IMR-90 (cell line): Measurements from ENCODE around the gene ZDHHC19. TPM values are rescaled to one million over a fixed set of nuclear protein-coding genes. Genes with fewer than 3 reads are reported as not detected.

Experiments used
- ATAC-seq: fragments of 200-7000 bp; cut with Tn5 transposase; 2 replicates; pipeline ENCODE4 v1.9.1; 2020; ENCODE audit warnings: low read depth, mild to moderate bottlenecking, moderate library complexity
- BruUV-seq: library from RNA; stranded (reverse); fragments of 400-500 nt; replicated peaks from 2 replicates; lab custom pipeline; 2021; lab: Mats Ljungman, UMichigan
- CTCF ChIA-PET: fragments of 300-600 bp; formaldehyde crosslinking; extraction: SDS; loops from one replicate; lab custom pipeline; 2021; ENCODE audit warnings: antibody characterized with exemption; lab: Yijun Ruan, JAX
- POLR2A ChIA-PET: fragments of 300-600 bp; sonication (Branson Sonifier 250); formaldehyde crosslinking; loops from one replicate; lab custom pipeline; 2022; ENCODE audit warnings: antibody characterized with exemption; ENCODE audit not compliant: unreplicated experiment; lab: Charles Lee
- DNase-seq: peaks from one replicate; pipeline ENCODE4 v3.0.0; 2013
- H2AFZ ChIP-seq: replicated peaks from 2 replicates; pipeline ENCODE3; 2013; ENCODE audit warnings: low read length, mild to moderate bottlenecking; ENCODE audit not compliant: poor library complexity
- H2AK5ac ChIP-seq: 2 replicates; pipeline ENCODE4 v1.6.1; 2013; ENCODE audit warnings: low read depth, low read length, inconsistent platforms
- H2AK9ac ChIP-seq: replicated peaks from 2 replicates; pipeline ENCODE3; 2013; ENCODE audit warnings: mild to moderate bottlenecking, low read depth, low read length, moderate library complexity; ENCODE audit not compliant: poor library complexity
- H2BK120ac ChIP-seq: 2 replicates; pipeline ENCODE4 v1.6.1; 2013; ENCODE audit warnings: low read depth, low read length, inconsistent platforms
- H2BK15ac ChIP-seq: 3 replicates; pipeline ENCODE4 v1.6.1; 2013; ENCODE audit warnings: low read depth, low read length, inconsistent platforms
- H2BK20ac ChIP-seq: 2 replicates; pipeline ENCODE4 v1.6.1; 2013; ENCODE audit warnings: low read depth, mild to moderate bottlenecking, inconsistent platforms, low read length, moderate library complexity
- H2BK5ac ChIP-seq: 2 replicates; pipeline ENCODE4 v1.6.1; 2013; ENCODE audit warnings: mild to moderate bottlenecking, low read depth, low read length, inconsistent platforms; ENCODE audit not compliant: poor library complexity, severe bottlenecking
- H3K14ac ChIP-seq: replicated peaks from 2 replicates; pipeline ENCODE4 v1.6.1; 2013; ENCODE audit warnings: low read depth, low read length, inconsistent platforms
- H3K18ac ChIP-seq: 2 replicates; pipeline ENCODE4 v1.6.1; 2013; ENCODE audit warnings: low read depth, low read length, control low read depth
- H3K23ac ChIP-seq: 2 replicates; pipeline ENCODE4 v1.6.1; 2013; ENCODE audit warnings: low read depth, low read length, inconsistent platforms
- H3K27ac ChIP-seq: 2 replicates; pipeline ENCODE4 v1.5.1; 2013; ENCODE audit warnings: mild to moderate bottlenecking, control low read depth, low read length; ENCODE audit not compliant: insufficient read depth
- H3K27me3 ChIP-seq: 2 replicates; pipeline ENCODE4 v1.6.1; 2013; ENCODE audit warnings: low read length; ENCODE audit not compliant: control insufficient read depth, insufficient read depth
- H3K36me3 ChIP-seq: 2 replicates; pipeline ENCODE4 v1.6.1; 2013; ENCODE audit warnings: low read length, mixed read lengths; ENCODE audit not compliant: control insufficient read depth, insufficient read depth
- H3K4ac ChIP-seq: 2 replicates; pipeline ENCODE4 v1.6.1; 2013; ENCODE audit warnings: low read depth, low read length, inconsistent platforms
- H3K4me1 ChIP-seq: 2 replicates; pipeline ENCODE4 v1.6.1; 2013; ENCODE audit warnings: low read length, mixed read lengths; ENCODE audit not compliant: control insufficient read depth, insufficient read depth
- H3K4me2 ChIP-seq: 2 replicates; pipeline ENCODE4 v1.6.1; 2013; ENCODE audit warnings: low read depth, mild to moderate bottlenecking, control low read depth, low read length, moderate library complexity
- H3K4me3 ChIP-seq: 2 replicates; pipeline ENCODE4 v1.5.1; 2013; ENCODE audit warnings: low read depth, mild to moderate bottlenecking, control low read depth, low read length, moderate library complexity; ENCODE audit not compliant: insufficient read depth
- H3K56ac ChIP-seq: 2 replicates; pipeline ENCODE4 v1.6.1; 2013; ENCODE audit warnings: low read length, inconsistent platforms; ENCODE audit not compliant: insufficient read depth; ENCODE audit errors: extremely low read depth
- H3K79me1 ChIP-seq, 2 experiments: 2 replicates each; pipeline ENCODE4 v1.6.1; 2013; ENCODE audit warnings: low read length in 2 of 2, inconsistent platforms in 1 of 2, low read depth in 1 of 2
- H3K9ac ChIP-seq: 2 replicates; pipeline ENCODE4 v1.6.1; 2013; ENCODE audit warnings: low read depth, low read length, control low read depth
- H3K9me1 ChIP-seq: 2 replicates; pipeline ENCODE4 v1.6.1; 2013; ENCODE audit warnings: low read length, inconsistent platforms; ENCODE audit not compliant: insufficient read depth
- H3K9me3 ChIP-seq: 2 replicates; pipeline ENCODE4 v1.6.1; 2013; ENCODE audit warnings: low read length; ENCODE audit not compliant: control insufficient read depth, insufficient read depth
- H4K20me1 ChIP-seq: 2 replicates; pipeline ENCODE4 v1.6.1; 2013; ENCODE audit warnings: low read length, inconsistent platforms; ENCODE audit not compliant: insufficient read depth
- H4K5ac ChIP-seq: 2 replicates; pipeline ENCODE4 v1.6.1; 2013; ENCODE audit warnings: mild to moderate bottlenecking, low read depth, low read length, control low read depth
- H4K8ac ChIP-seq, 2 experiments: 2 replicates each; pipeline ENCODE4 v1.6.1; 2013; ENCODE audit warnings: low read depth in 2 of 2, low read length in 2 of 2, control low read depth in 1 of 2, inconsistent platforms in 1 of 2
- H4K91ac ChIP-seq: 2 replicates; pipeline ENCODE4 v1.6.1; 2013; ENCODE audit warnings: low read depth, low read length, inconsistent platforms; ENCODE audit not compliant: insufficient read depth
- BHLHE40 ChIP-seq: fragments of 150-350 bp; IDR thresholded peaks from 2 replicates; pipeline ENCODE4 v1.6.1; 2016; ENCODE audit warnings: mild to moderate bottlenecking, low read depth, low read length
- CEBPB ChIP-seq: IDR thresholded peaks from 2 replicates; pipeline ENCODE4 v1.6.1; 2012; ENCODE audit warnings: low read depth, low read length, improper control_type of control experiment
- CHD1 ChIP-seq: IDR thresholded peaks from 2 replicates; pipeline ENCODE4 v1.6.1; 2012; ENCODE audit warnings: low read depth, low read length, improper control_type of control experiment
- CTCF ChIP-seq: conservative IDR thresholded peaks from 2 replicates; pipeline ENCODE4 v1.5.1; 2012; ENCODE audit warnings: mild to moderate bottlenecking, low read depth, low read length, improper control_type of control experiment
- ELK1 ChIP-seq: fragments of 150-350 bp; IDR thresholded peaks from 2 replicates; pipeline ENCODE4 v1.6.1; 2016; ENCODE audit warnings: low read depth, mild to moderate bottlenecking, low read length, moderate library complexity, borderline replicate concordance
- FOS ChIP-seq: fragments of 150-350 bp; IDR thresholded peaks from 2 replicates; pipeline ENCODE4 v1.6.1; 2016; ENCODE audit warnings: low read depth, low read length
- MAFK ChIP-seq: IDR thresholded peaks from 2 replicates; pipeline ENCODE4 v1.6.1; 2012; ENCODE audit warnings: low read depth, low read length, improper control_type of control experiment
- MAZ ChIP-seq: IDR thresholded peaks from 2 replicates; pipeline ENCODE4 v1.6.1; 2012; ENCODE audit warnings: low read depth, mild to moderate bottlenecking, low read length, improper control_type of control experiment, moderate library complexity, borderline replicate concordance
- MXI1 ChIP-seq: IDR thresholded peaks from 2 replicates; pipeline ENCODE4 v1.6.1; 2012; ENCODE audit warnings: low read depth, mild to moderate bottlenecking, low read length, moderate library complexity, borderline replicate concordance
- NFE2L2 ChIP-seq: fragments of 150-350 bp; IDR thresholded peaks from 2 replicates; pipeline ENCODE4 v1.6.1; 2016; ENCODE audit warnings: low read depth, mild to moderate bottlenecking, low read length
- POLR2A ChIP-seq: IDR thresholded peaks from 2 replicates; pipeline ENCODE4 v1.6.1; 2012; ENCODE audit warnings: mild to moderate bottlenecking, low read depth, low read length
- RAD21 ChIP-seq: IDR thresholded peaks from 2 replicates; pipeline ENCODE4 v1.6.1; 2012; ENCODE audit warnings: low read length, improper control_type of control experiment
- RCOR1 ChIP-seq: IDR thresholded peaks from 2 replicates; pipeline ENCODE4 v1.6.1; 2012; ENCODE audit warnings: mild to moderate bottlenecking, low read length, improper control_type of control experiment; ENCODE audit not compliant: insufficient replicate concordance
- RFX5 ChIP-seq: IDR thresholded peaks from 2 replicates; pipeline ENCODE4 v1.8.0; 2012; ENCODE audit warnings: low read depth, mild to moderate bottlenecking, low read length, moderate library complexity
- SMC3 ChIP-seq: fragments of 150-350 bp; IDR thresholded peaks from 2 replicates; pipeline ENCODE4 v1.6.1; 2016; ENCODE audit warnings: low read depth, mild to moderate bottlenecking, antibody characterized with exemption, low read length, moderate library complexity
- USF2 ChIP-seq: fragments of 150-350 bp; IDR thresholded peaks from 2 replicates; pipeline ENCODE4 v1.6.1; 2017; ENCODE audit warnings: mild to moderate bottlenecking, antibody characterized with exemption, low read length, low read depth
- WGBS, 2 experiments: methylation state at CpG; one replicate each; pipeline versions ENCODE4 v1.1.5 to v1.1.7; 2013; ENCODE audit warnings: missing lambda C conversion rate in 2 of 2; ENCODE audit not compliant: insufficient read length in 1 of 2; ENCODE audit errors: extremely low coverage in 2 of 2; 5-methylcytosine and 5-hydroxymethylcytosine counted together
- dilution Hi-C: fragments of 300-500 bp; cut with HindIII; formaldehyde crosslinking; loops from one replicate; pipeline ENCODE4 v1.14.3; 2018; ENCODE audit warnings: low sequenced_read_pairs; ENCODE audit not compliant: unreplicated experiment
- in situ Hi-C: fragments of 300-500 bp; cut with MboI; formaldehyde crosslinking; loops from 3 replicates; pipeline ENCODE4 v1.14.3; 2019; ENCODE audit warnings: low sequenced_read_pairs, inconsistent platforms, mixed read lengths
- intact Hi-C: fragments of 100-400 bp; cut with micrococcal nuclease; formaldehyde crosslinking; loops from 2 replicates; pipeline ENCODE4 v1.10.0; 2022
- polyA plus RNA-seq, 3 experiments: library from polyadenylated mRNA; depleted of rRNA; stranded (reverse); fragments of >200 nt; gene quantifications; 2 replicates each; pipeline ENCODE4 v1.2.3, GENCODE V29; 2012; ENCODE audit warnings: low replicate concordance in 1 of 3
- total RNA-seq: library from RNA; depleted of rRNA; stranded (reverse); fragments of >200 nt; gene quantifications from 2 replicates; pipeline ENCODE4 v1.2.3, GENCODE V29; 2012

ZDHHC19 gene
- total and polyA plus RNA-seq, 2 of the 4 experiments (the other 2 are of a cell fraction): 0.09 TPM; not detected in 1

- H3K36me3 ChIP-seq: no peaks in the 10 kb centered on the region
- H3K9ac ChIP-seq: no peak overlapping the region
- no peak overlapping the region for H2AFZ ChIP-seq
- no peak overlapping the region for H2AK9ac ChIP-seq
- dilution Hi-C loops (no loop called here), intact Hi-C loops (no loop called here), in situ Hi-C loops (no loop called here)
- CTCF ChIA-PET: no interaction called here
- WGBS, 2 experiments: 69% methylated on average over 4 of the region's 6 CpGs; no CpG with 5 or more reads in 1 of the 2 experiments
- H3K9me3 ChIP-seq: peaks cover 5% of the 10 kb centered on the region; the same call in 1 of the 2 replicates
- H4K5ac ChIP-seq: no peak overlapping the region
- TF ChIP-seq RFX5: no peak
- TF ChIP-seq MXI1: no peak
- no peak for TF ChIP-seq ELK1
- TF ChIP-seq BHLHE40: no peak
- no peak for TF ChIP-seq RCOR1
- TF ChIP-seq CEBPB: no peak
- no peak for TF ChIP-seq MAZ
- no peak for TF ChIP-seq RAD21
- no peak for TF ChIP-seq NFE2L2
- TF ChIP-seq POLR2A: no peak
- no peak for TF ChIP-seq FOS
- TF ChIP-seq USF2: no peak
- no peak for TF ChIP-seq CHD1
- TF ChIP-seq MAFK: no peak
- TF ChIP-seq SMC3: no peak
- TF ChIP-seq CTCF: no peak
- no peak overlapping the region for H4K91ac ChIP-seq
- H2BK5ac ChIP-seq: no peak overlapping the region
- no peak overlapping the region for H3K14ac ChIP-seq
- peaks cover 7% of the 10 kb centered on the region for H3K4me1 ChIP-seq
- H3K9me1 ChIP-seq: peaks cover 10% of the 10 kb centered on the region
- no peak overlapping the region for H3K23ac ChIP-seq
- H4K20me1 ChIP-seq: no peaks in the 10 kb centered on the region
- no peak overlapping the region for H2BK120ac ChIP-seq
- H3K4ac ChIP-seq: no peak overlapping the region
- no peak overlapping the region for H2BK15ac ChIP-seq
- H3K27me3 ChIP-seq: peaks cover 3% of the 10 kb centered on the region; the same call in 1 of the 2 replicates
- H3K56ac ChIP-seq: no peak overlapping the region
- BruUV-seq: no TSS peak
- no peak overlapping the region for H3K4me3 ChIP-seq
- no peak overlapping the region for H3K27ac ChIP-seq
- DNase-seq (no peak), ATAC-seq (no peak)
- no peak overlapping the region for H3K4me2 ChIP-seq
- POLR2A ChIA-PET: no interaction called here
- no peak overlapping the region for H2AK5ac ChIP-seq
- H4K8ac ChIP-seq: no peak overlapping the region
- no peaks in the 10 kb centered on the region for H3K79me1 ChIP-seq
- no peak overlapping the region for H3K18ac ChIP-seq
- H2BK20ac ChIP-seq: no peak overlapping the region
These were observed 55.0 kb downstream of the ZDHHC19 start for GRCh38 chr3:196156160-196156559.
